Measurements from ENCODE around the gene FASN.

Gene FASN

DNA sequence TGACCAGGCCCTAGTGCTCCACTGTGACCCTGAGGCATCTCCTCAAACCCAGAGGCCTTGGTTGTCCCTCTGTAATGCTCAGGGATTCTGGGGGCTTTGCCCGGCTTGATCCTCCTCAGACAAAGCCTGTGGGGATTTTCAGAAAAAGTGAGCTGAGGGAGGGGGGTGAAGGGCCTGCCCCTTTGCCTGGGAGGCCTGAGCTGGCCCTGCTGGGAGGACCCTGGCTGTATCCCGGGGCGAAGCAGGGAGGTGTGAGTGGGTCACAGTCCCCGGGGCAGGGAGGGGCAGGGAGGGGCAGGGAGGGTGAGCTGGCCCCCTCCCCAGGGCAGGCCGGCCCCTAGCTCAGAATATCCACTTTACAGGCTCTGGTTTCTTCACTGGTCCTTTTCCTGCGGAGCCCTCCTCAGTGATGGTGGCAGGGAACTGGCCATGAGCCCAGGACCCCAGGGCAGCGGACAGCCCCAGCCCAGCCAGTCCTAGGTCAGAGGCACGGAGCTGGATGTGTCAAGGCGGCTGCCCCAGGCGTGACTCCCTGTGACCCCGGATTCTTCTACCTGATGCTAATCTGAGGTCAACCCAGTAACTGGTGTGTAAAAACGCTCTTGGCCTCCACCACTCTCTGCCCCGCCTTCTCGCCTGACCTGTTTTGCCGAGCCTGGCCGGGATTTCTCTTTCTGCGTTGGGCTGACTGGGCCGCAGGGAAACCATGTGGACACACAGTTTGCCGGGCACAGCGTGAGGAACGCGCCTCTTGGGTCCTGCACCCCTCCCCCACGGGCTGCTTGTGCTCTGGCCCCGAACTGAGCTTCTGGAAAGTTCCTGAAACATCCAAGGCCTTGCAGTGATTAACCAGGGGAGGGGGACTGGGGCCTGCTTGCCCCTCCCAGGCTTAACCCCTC is 5.8 kb upstream of the FASN start:
- Histone ChIP-seq H3K9ac (no peak overlapping the region), H3K27ac (peak overlapping the region; percentile 88), H3K4me2 (ENCODE audit: low read length) (peak overlapping the region; percentile 45), H2AFZ (peak overlapping the region; percentile 47), H3K4me3 (ENCODE audit: low read depth, low read length) (no peak overlapping the region), H3K79me2 (no peaks in the 10 kb centered on the region), H3K4me1 (peaks cover 42% of the 10 kb centered on the region), H3K9me3 (ENCODE audit: control insufficient read depth, low read length) (no peaks in the 10 kb centered on the region), H3K36me3 (ENCODE audit: control insufficient read depth, insufficient read depth, low read length) (no peaks in the 10 kb centered on the region), H3K27me3 (ENCODE audit: control insufficient read depth, insufficient read depth, low read length) (no peaks in the 10 kb centered on the region)
- TF ChIP-seq, protein P1, sequence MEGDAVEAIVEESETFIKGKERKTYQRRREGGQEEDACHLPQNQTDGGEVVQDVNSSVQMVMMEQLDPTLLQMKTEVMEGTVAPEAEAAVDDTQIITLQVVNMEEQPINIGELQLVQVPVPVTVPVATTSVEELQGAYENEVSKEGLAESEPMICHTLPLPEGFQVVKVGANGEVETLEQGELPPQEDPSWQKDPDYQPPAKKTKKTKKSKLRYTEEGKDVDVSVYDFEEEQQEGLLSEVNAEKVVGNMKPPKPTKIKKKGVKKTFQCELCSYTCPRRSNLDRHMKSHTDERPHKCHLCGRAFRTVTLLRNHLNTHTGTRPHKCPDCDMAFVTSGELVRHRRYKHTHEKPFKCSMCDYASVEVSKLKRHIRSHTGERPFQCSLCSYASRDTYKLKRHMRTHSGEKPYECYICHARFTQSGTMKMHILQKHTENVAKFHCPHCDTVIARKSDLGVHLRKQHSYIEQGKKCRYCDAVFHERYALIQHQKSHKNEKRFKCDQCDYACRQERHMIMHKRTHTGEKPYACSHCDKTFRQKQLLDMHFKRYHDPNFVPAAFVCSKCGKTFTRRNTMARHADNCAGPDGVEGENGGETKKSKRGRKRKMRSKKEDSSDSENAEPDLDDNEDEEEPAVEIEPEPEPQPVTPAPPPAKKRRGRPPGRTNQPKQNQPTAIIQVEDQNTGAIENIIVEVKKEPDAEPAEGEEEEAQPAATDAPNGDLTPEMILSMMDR (IDR thresholded peaks at IDR 0.05) = no peak

DNA sequence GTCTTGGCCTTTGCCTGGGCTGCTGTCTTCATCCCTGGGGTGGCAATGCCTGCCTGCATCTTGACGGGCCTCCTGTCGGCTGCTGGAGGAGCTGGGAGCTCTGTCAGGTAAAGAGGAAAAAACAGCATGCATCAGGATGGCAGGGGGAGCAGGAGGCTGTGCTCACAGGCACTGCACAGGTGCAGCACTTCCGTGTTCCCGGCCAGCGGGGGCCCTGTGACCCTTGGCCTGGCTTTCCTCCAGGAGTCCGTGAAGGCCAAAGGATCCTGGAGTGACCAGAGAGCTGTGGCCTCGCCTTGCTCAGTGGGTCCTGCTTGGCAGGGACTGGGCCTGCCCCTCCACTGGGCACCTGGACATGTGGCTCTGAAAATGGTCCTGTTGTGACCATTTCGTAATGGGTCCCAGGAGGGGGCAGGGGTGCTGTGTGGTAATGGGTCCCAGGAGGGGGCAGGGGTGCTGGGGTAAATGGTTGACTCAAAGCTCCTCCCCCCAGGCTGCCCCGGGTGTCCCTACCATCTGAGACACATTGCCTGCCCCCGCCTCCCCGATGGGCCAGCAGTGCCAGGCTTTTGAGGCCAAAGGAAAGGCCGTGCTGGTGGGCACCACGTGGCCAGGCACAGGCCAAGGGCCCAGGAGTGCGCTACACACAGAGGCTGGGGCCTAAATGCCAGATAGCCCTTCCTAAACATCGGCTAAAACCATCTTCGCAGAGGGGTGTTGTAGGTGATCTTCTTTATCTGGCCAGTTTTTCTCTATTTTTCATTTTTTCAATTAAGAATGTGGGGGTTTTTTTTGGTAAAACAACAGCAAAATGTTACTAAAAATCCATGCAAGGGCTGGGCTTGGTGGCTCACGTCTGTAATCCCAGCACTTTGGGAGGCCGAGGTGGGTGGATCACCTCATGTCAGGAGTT is 4.0 kb upstream of the FASN start:
- Histone ChIP-seq H3K9ac (no peak overlapping the region), H3K27ac (peak overlapping the region; percentile 45), H3K4me1 (peaks cover 44% of the 10 kb centered on the region), H3K79me2 (no peaks in the 10 kb centered on the region), H3K4me3 (ENCODE audit: low read depth, low read length) (no peak overlapping the region), H3K27me3 (ENCODE audit: control insufficient read depth, insufficient read depth, low read length) (no peaks in the 10 kb centered on the region), H2AFZ (no peak overlapping the region), H3K36me3 (ENCODE audit: control insufficient read depth, insufficient read depth, low read length) (no peaks in the 10 kb centered on the region), H3K9me3 (ENCODE audit: control insufficient read depth, low read length) (no peaks in the 10 kb centered on the region), H3K4me2 (ENCODE audit: low read length) (no peak overlapping the region)
- TF ChIP-seq, protein P1 (IDR thresholded peaks at IDR 0.05) = no peak

DNA sequence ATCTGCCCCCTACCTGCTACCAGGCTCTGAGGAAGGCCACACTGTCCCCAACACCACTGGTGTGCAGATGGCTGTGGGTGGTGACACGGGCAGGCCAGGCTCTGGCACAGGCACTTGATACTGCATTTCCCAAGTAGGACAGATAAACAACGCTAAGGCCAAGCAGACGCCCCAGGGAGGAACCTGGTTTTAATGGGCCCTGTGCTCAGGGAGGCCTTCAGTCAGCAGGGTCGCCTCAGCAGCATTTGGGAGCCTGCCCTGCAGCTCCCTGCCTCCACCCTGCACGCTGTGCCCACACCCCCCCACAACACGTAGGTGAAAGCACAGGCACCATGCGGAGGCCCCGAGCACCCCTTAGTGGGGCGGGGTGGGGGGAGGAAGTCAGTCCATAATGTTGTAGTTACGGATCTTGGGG is 3.3 kb upstream of the FASN start:
- Histone ChIP-seq H3K4me1 (peaks cover 43% of the 10 kb centered on the region), H3K4me3 (ENCODE audit: low read depth, low read length) (no peak overlapping the region), H2AFZ (no peak overlapping the region), H3K9ac (no peak overlapping the region), H3K27ac (peak overlapping the region; percentile 45), H3K36me3 (ENCODE audit: control insufficient read depth, insufficient read depth, low read length) (no peaks in the 10 kb centered on the region), H3K79me2 (peaks cover 5% of the 10 kb centered on the region), H3K9me3 (ENCODE audit: control insufficient read depth, low read length) (no peaks in the 10 kb centered on the region), H3K4me2 (ENCODE audit: low read length) (no peak overlapping the region), H3K27me3 (ENCODE audit: control insufficient read depth, insufficient read depth, low read length) (no peaks in the 10 kb centered on the region)
- TF ChIP-seq, protein P1 (IDR thresholded peaks at IDR 0.05) = no peak

DNA sequence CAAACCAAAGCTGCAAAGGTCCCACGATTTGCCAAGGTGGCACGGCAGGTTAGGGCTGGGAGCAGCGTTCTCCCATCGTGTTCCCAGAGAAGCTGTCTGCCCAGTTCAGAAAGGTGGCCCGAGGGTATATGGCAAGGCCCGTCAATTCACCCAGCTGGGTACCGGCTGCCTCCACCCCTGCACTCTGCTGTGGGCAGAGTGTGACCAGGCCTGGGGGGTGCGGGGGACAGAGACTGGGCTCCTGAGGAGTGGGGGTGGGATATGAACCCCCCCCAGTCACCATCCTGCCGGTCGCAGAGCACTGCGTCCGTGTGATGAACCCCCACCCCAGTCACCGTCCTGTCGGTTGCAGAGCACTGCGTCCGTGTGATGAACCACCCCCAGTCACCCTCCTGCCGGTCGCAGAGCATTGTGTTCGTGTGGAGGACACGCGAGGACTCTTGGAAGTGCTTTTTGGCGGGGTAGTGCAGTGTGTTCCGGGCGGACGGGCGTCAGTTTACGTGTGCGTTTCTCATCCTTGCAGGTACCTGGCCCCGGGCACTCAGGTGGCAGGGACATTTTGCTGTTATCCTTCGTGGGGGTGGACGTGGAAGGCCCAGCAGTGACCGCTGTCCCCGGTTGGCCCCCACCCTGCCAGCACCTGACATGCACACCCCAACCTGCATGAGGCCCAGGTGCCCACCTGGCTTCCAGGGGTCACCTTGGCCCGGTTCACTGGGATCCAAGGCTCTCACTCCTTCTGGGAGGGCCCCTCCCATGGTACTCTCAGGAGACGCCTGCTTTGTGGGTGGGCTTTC is 2.7 kb upstream of the FASN start:
- Histone ChIP-seq H3K9me3 (ENCODE audit: control insufficient read depth, low read length) (no peaks in the 10 kb centered on the region), H3K36me3 (ENCODE audit: control insufficient read depth, insufficient read depth, low read length) (no peaks in the 10 kb centered on the region), H3K4me1 (peaks cover 38% of the 10 kb centered on the region), H3K4me3 (ENCODE audit: low read depth, low read length) (no peak overlapping the region), H3K27ac (peak overlapping the region; percentile 45), H2AFZ (no peak overlapping the region), H3K4me2 (ENCODE audit: low read length) (no peak overlapping the region), H3K79me2 (peaks cover 12% of the 10 kb centered on the region), H3K9ac (no peak overlapping the region), H3K27me3 (ENCODE audit: control insufficient read depth, insufficient read depth, low read length) (no peaks in the 10 kb centered on the region)
- TF ChIP-seq, protein P1 (IDR thresholded peaks at IDR 0.05) = no peak
